ENCODE results near the gene ASCC3.
"Not testable (repeated sequence)": the region's sequence is repeated elsewhere in the genome, so short reads cannot be mapped to it uniquely, and the experiment has no call there.

DNA sequence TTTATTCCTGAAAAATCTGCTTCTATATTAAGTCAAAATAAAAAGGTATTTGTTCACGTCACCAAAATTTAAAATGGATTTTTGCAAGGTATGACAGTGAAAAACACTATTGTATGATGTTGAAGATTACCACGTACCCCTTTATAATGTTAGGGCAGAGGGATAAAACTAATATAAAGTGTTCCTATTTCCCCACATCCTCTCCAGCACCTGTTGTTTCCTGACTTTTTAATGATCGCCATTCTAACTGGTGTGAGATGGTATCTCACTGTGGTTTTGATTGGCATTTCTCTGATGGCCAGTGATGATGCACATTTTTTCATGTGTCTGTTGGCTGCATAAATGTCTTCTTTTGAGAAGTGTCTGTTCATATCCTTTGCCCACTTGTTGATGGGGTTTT is 240.0 kb downstream of the ASCC3 start:
- TF ChIP-seq, protein P1, sequence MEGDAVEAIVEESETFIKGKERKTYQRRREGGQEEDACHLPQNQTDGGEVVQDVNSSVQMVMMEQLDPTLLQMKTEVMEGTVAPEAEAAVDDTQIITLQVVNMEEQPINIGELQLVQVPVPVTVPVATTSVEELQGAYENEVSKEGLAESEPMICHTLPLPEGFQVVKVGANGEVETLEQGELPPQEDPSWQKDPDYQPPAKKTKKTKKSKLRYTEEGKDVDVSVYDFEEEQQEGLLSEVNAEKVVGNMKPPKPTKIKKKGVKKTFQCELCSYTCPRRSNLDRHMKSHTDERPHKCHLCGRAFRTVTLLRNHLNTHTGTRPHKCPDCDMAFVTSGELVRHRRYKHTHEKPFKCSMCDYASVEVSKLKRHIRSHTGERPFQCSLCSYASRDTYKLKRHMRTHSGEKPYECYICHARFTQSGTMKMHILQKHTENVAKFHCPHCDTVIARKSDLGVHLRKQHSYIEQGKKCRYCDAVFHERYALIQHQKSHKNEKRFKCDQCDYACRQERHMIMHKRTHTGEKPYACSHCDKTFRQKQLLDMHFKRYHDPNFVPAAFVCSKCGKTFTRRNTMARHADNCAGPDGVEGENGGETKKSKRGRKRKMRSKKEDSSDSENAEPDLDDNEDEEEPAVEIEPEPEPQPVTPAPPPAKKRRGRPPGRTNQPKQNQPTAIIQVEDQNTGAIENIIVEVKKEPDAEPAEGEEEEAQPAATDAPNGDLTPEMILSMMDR (conservative IDR thresholded peaks at IDR 0.05; ENCODE audit: low read depth, low read length) = not testable (repeated sequence)
- not testable (repeated sequence) for TF ChIP-seq MXI1 (IDR thresholded peaks at IDR 0.05; ENCODE audit: borderline replicate concordance, low read depth, low read length); BHLHE40 (IDR thresholded peaks at IDR 0.05; ENCODE audit: low read depth, low read length); NFE2L2 (IDR thresholded peaks at IDR 0.05; ENCODE audit: low read depth, low read length); MAFK (IDR thresholded peaks at IDR 0.05; ENCODE audit: low read depth, low read length); POLR2A (IDR thresholded peaks at IDR 0.05; ENCODE audit: low read depth, low read length); RFX5 (IDR thresholded peaks at IDR 0.05; ENCODE audit: low read depth, low read length); SMC3 (IDR thresholded peaks at IDR 0.05; ENCODE audit: low read depth, low read length)
- TF ChIP-seq, protein P2, sequence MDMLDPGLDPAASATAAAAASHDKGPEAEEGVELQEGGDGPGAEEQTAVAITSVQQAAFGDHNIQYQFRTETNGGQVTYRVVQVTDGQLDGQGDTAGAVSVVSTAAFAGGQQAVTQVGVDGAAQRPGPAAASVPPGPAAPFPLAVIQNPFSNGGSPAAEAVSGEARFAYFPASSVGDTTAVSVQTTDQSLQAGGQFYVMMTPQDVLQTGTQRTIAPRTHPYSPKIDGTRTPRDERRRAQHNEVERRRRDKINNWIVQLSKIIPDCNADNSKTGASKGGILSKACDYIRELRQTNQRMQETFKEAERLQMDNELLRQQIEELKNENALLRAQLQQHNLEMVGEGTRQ (IDR thresholded peaks at IDR 0.05; ENCODE audit: low read depth, low read length) = not testable (repeated sequence)
